T-cell (primary cell): Measurements from ENCODE around the gene SLCO2A1. TPM values are rescaled to one million over a fixed set of nuclear protein-coding genes. Genes with fewer than 3 reads are reported as not detected.

Experiments used
- ATAC-seq, 4 experiments: fragments of 200-7000 bp in 3 of 4; fragments of 150-1000 bp in 1 of 4; cut with Tn5 transposase; replicated peaks in 1 of 4; 1 replicate in 3 of 4; 2 replicates in 1 of 4; pipeline ENCODE4 v1.10.0; 2021; ENCODE audit warnings: moderate library complexity in 3 of 4, mild to moderate bottlenecking in 2 of 4, moderate number of reproducible peaks in 1 of 4
- CTCF ChIA-PET, 2 donors: fragments of 300-600 bp; sonication (Branson Sonifier 250); formaldehyde crosslinking; loops; one replicate each; lab custom pipeline; 2022; ENCODE audit warnings: antibody characterized with exemption in 2 of 2; lab: Charles Lee
- POLR2A ChIA-PET, 2 donors: fragments of 300-600 bp; sonication (Branson Sonifier 250); formaldehyde crosslinking; loops; one replicate each; lab custom pipeline; 2022; ENCODE audit warnings: antibody characterized with exemption in 2 of 2; lab: Charles Lee
- DNase-seq, 35 experiments: peaks; one replicate each; pipeline versions ENCODE4 v3.0.0 to v3.0.0-alpha.2; 2013 to 2023
- H3K27ac ChIP-seq: one replicate; pipeline ENCODE4 v1.5.1; 2013; ENCODE audit warnings: low read length
- H3K27me3 ChIP-seq, 2 experiments: replicated peaks in 1 of 2; 1 replicate in 1 of 2; 2 replicates in 1 of 2; pipeline versions ENCODE4 v1.6.1 to v1.7.0; 2013; ENCODE audit warnings: low read length in 1 of 2, mixed read lengths in 1 of 2; ENCODE audit not compliant: control insufficient read depth in 2 of 2, insufficient read depth in 2 of 2; ENCODE audit errors: extremely low read depth in 1 of 2
- H3K36me3 ChIP-seq, 2 donors: 1 replicate in 1 of 2; 2 replicates in 1 of 2; pipeline versions ENCODE4 v1.6.1 to v1.7.0; 2013; ENCODE audit warnings: low read length in 1 of 2; ENCODE audit not compliant: control insufficient read depth in 2 of 2, insufficient read depth in 1 of 2; ENCODE audit errors: extremely low read depth in 1 of 2
- H3K4me1 ChIP-seq, 2 experiments: 1 replicate in 1 of 2; 2 replicates in 1 of 2; pipeline versions ENCODE4 v1.6.1 to v1.7.0; 2013; ENCODE audit warnings: low read length in 2 of 2, mixed read lengths in 1 of 2; ENCODE audit not compliant: insufficient read depth in 2 of 2, control insufficient read depth in 1 of 2; ENCODE audit errors: extremely low read depth in 1 of 2
- H3K4me3 ChIP-seq, 2 donors: 1 replicate in 1 of 2; 2 replicates in 1 of 2; pipeline versions ENCODE4 v1.5.1 to v1.7.0; 2013; ENCODE audit warnings: mild to moderate bottlenecking in 2 of 2, low read length in 1 of 2, moderate library complexity in 1 of 2; ENCODE audit not compliant: control insufficient read depth in 1 of 2; ENCODE audit errors: extremely low read depth in 1 of 2
- H3K9me3 ChIP-seq: 2 replicates; pipeline ENCODE4 v1.7.0; 2013
- H3K27ac Mint-ChIP-seq, 2 donors: one replicate each; pipeline ENCODE4 v1.8.0; 2020 to 2021; ENCODE audit warnings: mild to moderate bottlenecking in 2 of 2, mixed read lengths in 2 of 2
- H3K27me3 Mint-ChIP-seq, 2 donors: one replicate each; pipeline ENCODE4 v1.8.0; 2021 to 2022; ENCODE audit warnings: mixed read lengths in 2 of 2
- H3K36me3 Mint-ChIP-seq: one replicate; pipeline ENCODE4 v1.8.0; 2021; ENCODE audit warnings: mixed read lengths
- H3K4me1 Mint-ChIP-seq, 3 donors: one replicate each; pipeline ENCODE4 v1.8.0; 2020 to 2022; ENCODE audit warnings: mixed read lengths in 3 of 3, mild to moderate bottlenecking in 1 of 3
- H3K4me3 Mint-ChIP-seq, 3 donors: one replicate each; pipeline ENCODE4 v1.8.0; 2020 to 2022; ENCODE audit warnings: mild to moderate bottlenecking in 3 of 3, mixed read lengths in 3 of 3, moderate library complexity in 3 of 3
- H3K9me3 Mint-ChIP-seq, 3 donors: one replicate each; pipeline ENCODE4 v1.8.0; 2020 to 2022; ENCODE audit warnings: mixed read lengths in 3 of 3
- WGBS: methylation state at CpG from one replicate; pipeline ENCODE4 v1.1.5; 2013; ENCODE audit warnings: missing lambda C conversion rate; ENCODE audit not compliant: insufficient coverage; 5-methylcytosine and 5-hydroxymethylcytosine counted together
- total RNA-seq, 35 experiments: library from RNA in 6 of 35; stranded (reverse) in 6 of 35; fragments of 120-200 nt in 1 of 35; gene quantifications; one replicate each; pipeline versions ENCODE4 v1.2.1 to v1.2.4 and lab custom pipeline; 2013 to 2026

The SLCO2A1 gene
- total RNA-seq, 5 donors from 2014 or later (not counting 1 experiment from before 2014, with no cell fraction given), result 0.18 to 0.39 (median 0.25) TPM; not detected in 2

DNA sequence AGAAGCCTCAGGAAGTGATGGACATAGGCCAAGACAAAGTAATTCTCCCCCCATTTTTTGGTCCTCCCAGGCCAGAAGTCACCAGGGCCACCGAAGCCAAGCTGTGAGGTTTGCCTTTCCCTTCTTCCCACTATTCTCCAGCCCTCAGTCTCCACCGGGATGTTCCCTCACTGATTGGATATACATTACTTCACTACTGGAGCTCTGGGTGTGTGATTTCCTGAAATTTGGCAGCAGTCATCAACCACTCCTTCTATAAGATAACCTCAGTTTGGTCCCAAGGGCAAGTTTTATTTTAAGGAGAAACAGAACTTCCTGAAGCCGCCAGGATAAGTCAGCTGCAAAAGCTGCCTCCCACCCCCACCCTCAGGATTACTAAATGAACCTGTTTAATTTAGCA is 11.3 kb downstream of the SLCO2A1 start:
- Mint-ChIP-seq H3K4me1 (no peaks in the 10 kb centered on the region), H3K4me3 (no peak overlapping the region), H3K27me3 (peaks cover 0 to 16% of the 10 kb centered on the region in 2 donors), H3K36me3 (no peaks in the 10 kb centered on the region), H3K9me3 (no peaks in the 10 kb centered on the region), H3K27ac (no peak overlapping the region)
- CTCF ChIA-PET, result no interaction called here
- no peak overlapping the region for H3K4me3 ChIP-seq
- H3K27me3 ChIP-seq, result peaks cover 0 to 3% of the 10 kb centered on the region in 2 experiments
- H3K4me1 ChIP-seq, result no peaks in the 10 kb centered on the region
- DNase-seq, result no peak
- no peak overlapping the region for H3K27ac ChIP-seq
- POLR2A ChIA-PET, result no interaction called here
- H3K36me3 ChIP-seq, result no peaks in the 10 kb centered on the region
- 92% methylated on average over 2 of the region's 3 CpGs for WGBS
- no peaks in the 10 kb centered on the region for H3K9me3 ChIP-seq
- ATAC-seq, result no peak

DNA sequence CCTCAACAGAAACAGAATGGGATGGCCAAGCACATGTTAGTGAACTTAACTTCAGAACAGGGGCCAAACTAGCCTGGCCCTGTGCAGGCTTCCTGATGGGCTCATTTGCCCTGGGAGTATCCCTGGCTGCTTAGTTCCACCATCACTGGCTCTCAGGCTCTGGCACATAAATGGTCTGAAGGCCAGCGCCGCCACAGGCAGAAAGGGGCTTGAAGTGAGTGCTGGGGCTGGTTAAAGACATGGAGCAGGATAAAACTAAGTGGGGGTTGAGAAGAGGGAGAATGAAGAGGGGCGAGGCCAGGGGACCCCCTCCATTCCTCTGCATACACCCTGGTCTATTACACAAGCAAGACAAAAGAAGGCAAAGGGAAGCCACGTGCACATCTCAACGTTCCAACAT is 12.2 kb downstream of the SLCO2A1 start:
- ChIA-PET POLR2A (no interaction called here), CTCF (no interaction called here)
- H3K9me3 ChIP-seq, result no peaks in the 10 kb centered on the region
- no peak overlapping the region for H3K27ac ChIP-seq
- no peaks in the 10 kb centered on the region for H3K4me1 Mint-ChIP-seq
- no peak overlapping the region for H3K4me3 ChIP-seq
- no peak for DNase-seq
- H3K9me3 Mint-ChIP-seq, result no peaks in the 10 kb centered on the region
- no peaks in the 10 kb centered on the region for H3K36me3 Mint-ChIP-seq
- H3K27ac Mint-ChIP-seq, result no peak overlapping the region
- H3K36me3 ChIP-seq, result no peaks in the 10 kb centered on the region
- peaks cover 0 to 5% of the 10 kb centered on the region in 2 experiments for H3K27me3 ChIP-seq
- H3K27me3 Mint-ChIP-seq, result peaks cover 0 to 13% of the 10 kb centered on the region in 2 donors
- ATAC-seq, result no peak
- H3K4me1 ChIP-seq, result no peaks in the 10 kb centered on the region
- no peak overlapping the region for H3K4me3 Mint-ChIP-seq
- no CpG with 5 or more reads among the region's 5 CpGs for WGBS

DNA sequence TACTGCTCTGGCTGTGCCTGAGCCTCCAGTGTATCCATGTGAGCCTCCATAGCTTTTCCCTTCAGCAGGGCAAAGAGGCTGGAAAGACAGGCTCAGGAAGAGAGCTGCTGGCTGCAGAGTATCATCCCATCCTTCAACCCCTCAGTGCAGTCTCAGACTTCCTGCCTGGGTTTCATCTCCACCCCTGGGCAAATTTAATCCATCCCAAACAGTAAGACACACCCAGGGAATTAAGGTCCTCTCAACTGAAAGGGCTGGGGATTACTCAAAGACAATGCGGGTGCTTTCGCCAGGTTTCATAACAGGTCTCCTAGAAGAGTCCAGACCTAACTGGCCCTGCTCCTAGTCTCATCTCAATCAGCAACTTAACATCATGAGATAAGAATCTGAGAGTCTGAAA is 15.5 kb downstream of the SLCO2A1 start:
- no peak overlapping the region for H3K4me3 ChIP-seq
- no peak overlapping the region for H3K27ac ChIP-seq
- no CpG with 5 or more reads among the region's 2 CpGs for WGBS
- H3K36me3 ChIP-seq, result no peaks in the 10 kb centered on the region
- Mint-ChIP-seq H3K27ac (no peak overlapping the region), H3K36me3 (no peaks in the 10 kb centered on the region), H3K4me3 (no peak overlapping the region), H3K4me1 (no peaks in the 10 kb centered on the region), H3K9me3 (no peaks in the 10 kb centered on the region), H3K27me3 (peaks cover 13 to 25% of the 10 kb centered on the region in 2 donors)
- ATAC-seq (no peak), DNase-seq (no peak)
- ChIA-PET CTCF (no interaction called here), POLR2A (no interaction called here)
- H3K9me3 ChIP-seq, result no peaks in the 10 kb centered on the region
- peaks cover 0 to 16% of the 10 kb centered on the region in 2 experiments for H3K27me3 ChIP-seq
- H3K4me1 ChIP-seq, result no peaks in the 10 kb centered on the region

DNA sequence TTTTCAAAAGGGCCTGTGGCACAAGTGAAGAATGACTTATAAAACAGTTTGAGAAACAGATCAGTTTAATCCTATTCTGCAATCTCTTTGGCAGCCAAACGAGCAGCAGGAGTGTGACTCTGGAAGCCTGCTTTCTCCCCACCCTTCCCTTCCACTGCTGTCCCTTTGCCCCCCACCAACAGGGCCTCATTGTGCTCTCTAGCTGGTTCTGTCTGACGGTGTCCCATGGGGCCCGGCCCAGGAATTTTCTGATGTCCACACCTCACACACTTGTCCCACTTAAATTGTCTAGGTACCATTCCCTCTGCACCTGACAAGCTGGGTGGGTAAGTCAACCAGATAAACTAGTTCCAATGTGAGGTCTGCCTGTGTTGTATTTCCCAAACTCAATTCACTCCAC is 16.4 kb downstream of the SLCO2A1 start:
- DNase-seq (no peak), ATAC-seq (no peak)
- ChIA-PET POLR2A (no interaction called here), CTCF (no interaction called here)
- no peak overlapping the region for H3K4me3 ChIP-seq
- H3K4me3 Mint-ChIP-seq, result no peak overlapping the region
- peaks cover 13 to 31% of the 10 kb centered on the region in 2 donors for H3K27me3 Mint-ChIP-seq
- WGBS, result 78% methylated on average over 3 of the region's 3 CpGs
- no peaks in the 10 kb centered on the region for H3K4me1 ChIP-seq
- no peaks in the 10 kb centered on the region for H3K36me3 ChIP-seq
- H3K4me1 Mint-ChIP-seq, result no peaks in the 10 kb centered on the region
- H3K27me3 ChIP-seq, result peaks cover 0 to 22% of the 10 kb centered on the region in 2 experiments
- no peaks in the 10 kb centered on the region for H3K36me3 Mint-ChIP-seq
- H3K27ac ChIP-seq, result no peak overlapping the region
- no peaks in the 10 kb centered on the region for H3K9me3 ChIP-seq
- no peaks in the 10 kb centered on the region for H3K9me3 Mint-ChIP-seq
- H3K27ac Mint-ChIP-seq, result no peak overlapping the region

DNA sequence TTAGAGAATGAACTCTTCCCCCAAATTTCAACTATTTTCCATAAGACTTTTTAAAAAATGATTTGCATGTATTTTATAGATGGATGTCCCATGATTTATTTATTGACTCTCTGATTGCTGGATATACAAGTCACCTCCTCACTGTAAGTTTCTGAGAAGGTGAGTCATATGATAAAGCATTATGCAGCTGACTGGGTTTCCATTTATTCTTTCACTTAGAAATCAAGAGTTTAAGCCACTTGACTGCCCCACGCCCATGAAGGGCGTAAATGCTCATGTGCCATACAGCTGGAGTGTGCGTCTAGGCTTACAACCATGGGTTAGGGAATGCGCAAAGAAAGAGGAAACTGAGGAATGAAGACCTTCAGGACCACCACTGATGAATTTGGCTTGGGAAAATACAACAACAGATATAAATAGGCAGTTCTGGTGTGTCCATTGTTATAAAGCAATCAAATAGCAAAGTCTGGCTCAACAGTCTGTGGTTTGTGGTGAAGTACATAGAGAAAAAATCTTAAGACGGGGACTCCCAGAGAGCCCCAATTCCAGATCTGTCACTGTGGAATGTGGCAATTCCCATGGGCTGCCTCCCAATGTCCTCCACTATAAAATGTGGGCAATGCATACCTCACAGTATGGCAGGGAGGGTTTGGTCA is 20.3 kb downstream of the SLCO2A1 start:
- Mint-ChIP-seq H3K27me3 (peaks cover 15 to 31% of the 10 kb centered on the region in 2 donors), H3K4me3 (no peak overlapping the region), H3K36me3 (no peaks in the 10 kb centered on the region), H3K9me3 (peaks cover 0 to 6% (median 4%) of the 10 kb centered on the region in 3 donors), H3K27ac (no peak overlapping the region), H3K4me1 (no peaks in the 10 kb centered on the region)
- ATAC-seq (no peak), DNase-seq (no peak)
- H3K9me3 ChIP-seq, result no peaks in the 10 kb centered on the region
- ChIA-PET POLR2A (no interaction called here), CTCF (no interaction called here)
- peaks cover 0 to 22% of the 10 kb centered on the region in 2 experiments for H3K27me3 ChIP-seq
- no peak overlapping the region for H3K27ac ChIP-seq
- 72% methylated on average over 3 of the region's 5 CpGs for WGBS
- H3K36me3 ChIP-seq, result no peaks in the 10 kb centered on the region
- H3K4me3 ChIP-seq, result no peak overlapping the region
- no peaks in the 10 kb centered on the region for H3K4me1 ChIP-seq

DNA sequence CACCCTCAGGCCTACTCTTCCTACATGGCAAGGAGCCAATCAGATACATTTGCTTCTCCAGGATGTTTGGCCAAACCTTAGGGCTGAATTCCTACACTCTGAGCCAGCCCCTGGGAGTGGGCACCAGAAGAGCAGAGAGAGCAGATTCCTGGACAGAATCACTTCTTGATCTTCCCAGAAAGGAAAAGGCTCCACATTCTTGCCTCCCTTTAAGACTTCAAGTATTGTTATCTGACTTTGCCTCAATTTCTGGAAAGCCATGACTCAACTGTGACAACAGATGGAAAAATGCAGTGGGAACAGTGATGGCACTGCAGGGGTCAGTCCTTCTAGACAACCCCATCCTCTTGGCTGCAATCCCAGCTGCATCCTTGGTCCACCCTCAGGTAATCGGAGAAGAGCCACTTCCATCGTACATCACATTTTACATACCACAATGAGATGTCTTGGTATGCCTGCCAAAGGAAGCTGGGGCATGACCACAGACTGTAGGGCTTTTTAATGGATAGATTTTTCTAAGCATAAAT is 21.0 kb downstream of the SLCO2A1 start:
- ChIA-PET POLR2A (no interaction called here), CTCF (no interaction called here)
- DNase-seq, result no peak
- no peaks in the 10 kb centered on the region for H3K4me1 Mint-ChIP-seq
- no peaks in the 10 kb centered on the region for H3K36me3 Mint-ChIP-seq
- no peaks in the 10 kb centered on the region for H3K36me3 ChIP-seq
- no peak for ATAC-seq
- no peak overlapping the region for H3K27ac ChIP-seq
- no peaks in the 10 kb centered on the region for H3K4me1 ChIP-seq
- no peak overlapping the region for H3K27ac Mint-ChIP-seq
- no CpG with 5 or more reads among the region's 2 CpGs for WGBS
- H3K27me3 ChIP-seq, result peaks cover 0 to 19% of the 10 kb centered on the region in 2 experiments
- H3K9me3 ChIP-seq, result no peaks in the 10 kb centered on the region
- no peak overlapping the region for H3K4me3 ChIP-seq
- H3K4me3 Mint-ChIP-seq, result no peak overlapping the region
- H3K9me3 Mint-ChIP-seq, result peaks cover 0 to 6% (median 5%) of the 10 kb centered on the region in 3 donors
- H3K27me3 Mint-ChIP-seq, result peaks cover 15 to 31% of the 10 kb centered on the region in 2 donors
